ENCODE data around the gene LIG1.
"Not testable (repeated sequence)": the region's sequence is repeated elsewhere in the genome, so short reads cannot be mapped to it uniquely, and the experiment has no call there.

Gene LIG1

GRCh38 chr19:48121909-48122371, 48.2 kb downstream of the LIG1 start:
- DNase-seq (ENCODE audit: low read depth in 2 of 2), result no peak

GRCh38 chr19:48121066-48121465, 49.1 kb downstream of the LIG1 start:
- DNase-seq (ENCODE audit: low read depth in 2 of 2), result no peak

- no peak for DNase-seq (ENCODE audit: low read depth in 2 of 2)
Measured at GRCh38 chr19:48120505-48120904, 49.6 kb downstream of the LIG1 start.

- no peak for DNase-seq (ENCODE audit: low read depth in 2 of 2)
Measured at GRCh38 chr19:48118131-48118517, 52.0 kb downstream of the LIG1 start.

- DNase-seq (ENCODE audit: low read depth in 2 of 2), result no peak
Measured at GRCh38 chr19:48117515-48118130, 52.5 kb downstream of the LIG1 start.

- no peak for DNase-seq (ENCODE audit: low read depth in 2 of 2)
Measured at GRCh38 chr19:48113190-48113917, 56.8 kb downstream of the LIG1 start.

- no peak for DNase-seq (ENCODE audit: low read depth in 2 of 2)
Measured at GRCh38 chr19:48111280-48111679, 58.9 kb downstream of the LIG1 start.

- peak; percentile 70 to 73 for DNase-seq (ENCODE audit: low read depth in 2 of 2)
Measured at GRCh38 chr19:48110350-48110966, 59.7 kb downstream of the LIG1 start, which contains the start of gene PLA2G4C. Gene PLA2G4C (minus strand): TSS chr19:48110817. CDS start chr19:48106529, 4,288 bp downstream.

GRCh38 chr19:48108997-48109782, 61.0 kb downstream of the LIG1 start:
- DNase-seq (ENCODE audit: low read depth in 2 of 2), result no peak

- DNase-seq (ENCODE audit: low read depth in 2 of 2), result no peak
Measured at GRCh38 chr19:48103922-48104321, 66.2 kb downstream of the LIG1 start.

- DNase-seq (ENCODE audit: low read depth in 2 of 2), result no peak
Measured at GRCh38 chr19:48102870-48103751, 67.0 kb downstream of the LIG1 start.

- DNase-seq (ENCODE audit: low read depth in 2 of 2), result no peak
Measured at GRCh38 chr19:48095612-48096175, 74.5 kb downstream of the LIG1 start.

- no peak for DNase-seq (ENCODE audit: low read depth in 2 of 2)
Measured at GRCh38 chr19:48094855-48095203, 75.3 kb downstream of the LIG1 start.

GRCh38 chr19:48094129-48094854, 75.9 kb downstream of the LIG1 start:
- DNase-seq (ENCODE audit: low read depth in 2 of 2), result no peak

GRCh38 chr19:48091111-48091718, 78.9 kb downstream of the LIG1 start:
- DNase-seq (ENCODE audit: low read depth in 2 of 2), result not testable (repeated sequence)

- no peak for DNase-seq (ENCODE audit: low read depth in 2 of 2)
Measured at GRCh38 chr19:48090281-48090802, 79.8 kb downstream of the LIG1 start.

GRCh38 chr19:48088991-48089390, 81.2 kb downstream of the LIG1 start:
- not testable (repeated sequence) for DNase-seq (ENCODE audit: low read depth in 2 of 2)

GRCh38 chr19:48085904-48086864, 84.0 kb downstream of the LIG1 start:
- DNase-seq (ENCODE audit: low read depth in 2 of 2), result no peak
